DND-41 (cell line): Measurements from ENCODE around the gene ZFAND6.

Experiments
- ATAC-seq: fragments of 200-7000 bp; cut with Tn5 transposase; 3 replicates; pipeline ENCODE4 v1.9.1; 2021; ENCODE audit warnings: low read depth; ENCODE audit not compliant: insufficient read depth
- DNase-seq: peaks from one replicate; pipeline ENCODE4 v3.0.0-alpha.2; 2020
- H2AFZ ChIP-seq: 2 replicates; pipeline ENCODE4 v1.6.0; 2012; ENCODE audit warnings: low read depth, low read length
- H3K27ac ChIP-seq: 2 replicates; pipeline ENCODE4 v1.5.1; 2012; ENCODE audit warnings: low read length, inconsistent platforms
- H3K27me3 ChIP-seq: fragments of 200-600 bp; sonication (generic); 2 replicates; pipeline ENCODE4 v1.6.0; 2012; ENCODE audit warnings: low read length, mild to moderate bottlenecking, inconsistent platforms; ENCODE audit not compliant: insufficient read depth, poor library complexity
- H3K36me3 ChIP-seq: 2 replicates; pipeline ENCODE4 v1.5.1; 2012; ENCODE audit warnings: low read length, inconsistent platforms; ENCODE audit not compliant: insufficient read depth
- H3K4me1 ChIP-seq: 2 replicates; pipeline ENCODE4 v1.5.1; 2012; ENCODE audit warnings: mild to moderate bottlenecking, low read length; ENCODE audit not compliant: insufficient read depth
- H3K4me2 ChIP-seq: 2 replicates; pipeline ENCODE4 v1.6.0; 2012; ENCODE audit warnings: mild to moderate bottlenecking, moderate library complexity, low read length, inconsistent platforms; ENCODE audit not compliant: insufficient read depth
- H3K4me3 ChIP-seq, 2 experiments: fragments of 200-600 bp in 1 of 2; shearing (Covaris generic) in 1 of 2; 2 replicates each; pipeline ENCODE4 v1.5.1; 2012 to 2016; ENCODE audit warnings: inconsistent platforms in 2 of 2, low read length in 2 of 2, mild to moderate bottlenecking in 2 of 2, low read depth in 1 of 2, moderate library complexity in 1 of 2
- H3K79me2 ChIP-seq: 2 replicates; pipeline ENCODE4 v1.6.0; 2012; ENCODE audit warnings: low read length, inconsistent platforms; ENCODE audit not compliant: insufficient read depth
- H3K9ac ChIP-seq: 2 replicates; pipeline ENCODE4 v1.6.0; 2012; ENCODE audit warnings: low read depth, mild to moderate bottlenecking, inconsistent platforms, low read length, moderate library complexity
- H3K9me3 ChIP-seq: 2 replicates; pipeline ENCODE4 v1.5.1; 2012; ENCODE audit warnings: low read length, moderate library complexity, mild to moderate bottlenecking, inconsistent platforms; ENCODE audit not compliant: insufficient read depth, severe bottlenecking
- H4K20me1 ChIP-seq: 2 replicates; pipeline ENCODE4 v1.6.0; 2012; ENCODE audit warnings: low read length; ENCODE audit not compliant: insufficient read depth
- CTCF ChIP-seq: IDR thresholded peaks from 2 replicates; pipeline ENCODE4 v1.5.1; 2012; ENCODE audit warnings: borderline replicate concordance, low read length, moderate library complexity, mild to moderate bottlenecking; ENCODE audit not compliant: poor library complexity, severe bottlenecking; ENCODE audit errors: extremely low read depth
- EZH2 ChIP-seq: IDR thresholded peaks from 3 replicates; pipeline ENCODE4 v1.6.1; 2012; ENCODE audit warnings: borderline replicate concordance, low read depth, mild to moderate bottlenecking, moderate library complexity, low read length, inconsistent platforms; ENCODE audit not compliant: severe bottlenecking

The ZFAND6 gene

GRCh38 chr15:80177156-80177555, 117.7 kb downstream of the ZFAND6 start:
- Histone ChIP-seq H3K4me1 (no peaks in the 10 kb centered on the region), H3K9ac (no peak overlapping the region), H3K79me2 (no peaks in the 10 kb centered on the region), H4K20me1 (no peaks in the 10 kb centered on the region), H3K36me3 (no peaks in the 10 kb centered on the region), H3K27ac (no peak overlapping the region), H3K4me2 (no peak overlapping the region), H3K27me3 (no peaks in the 10 kb centered on the region), H2AFZ (no peak overlapping the region), H3K9me3 (no peaks in the 10 kb centered on the region), H3K4me3 (no peak overlapping the region)
- ATAC-seq (no peak), DNase-seq (no peak)
- TF ChIP-seq CTCF (no peak), EZH2 (no peak)

GRCh38 chr15:80179025-80179759, 119.7 kb downstream of the ZFAND6 start:
- Histone ChIP-seq H3K4me2 (no peak overlapping the region), H3K9me3 (no peaks in the 10 kb centered on the region), H2AFZ (no peak overlapping the region), H3K27me3 (no peaks in the 10 kb centered on the region), H3K4me3 (no peak overlapping the region), H3K79me2 (no peaks in the 10 kb centered on the region), H4K20me1 (no peaks in the 10 kb centered on the region), H3K36me3 (no peaks in the 10 kb centered on the region), H3K4me1 (no peaks in the 10 kb centered on the region), H3K27ac (no peak overlapping the region), H3K9ac (no peak overlapping the region)
- ATAC-seq: no peak
- no peak for DNase-seq
- no peak for TF ChIP-seq EZH2
- no peak for TF ChIP-seq CTCF

GRCh38 chr15:80179935-80180334, 120.5 kb downstream of the ZFAND6 start:
- H3K9ac ChIP-seq: no peak overlapping the region
- no peak for ATAC-seq
- H3K79me2 ChIP-seq: no peaks in the 10 kb centered on the region
- TF ChIP-seq CTCF (no peak), EZH2 (no peak)
- H2AFZ ChIP-seq: no peak overlapping the region
- no peaks in the 10 kb centered on the region for H4K20me1 ChIP-seq
- no peaks in the 10 kb centered on the region for H3K4me1 ChIP-seq
- no peak overlapping the region for H3K27ac ChIP-seq
- no peaks in the 10 kb centered on the region for H3K9me3 ChIP-seq
- no peaks in the 10 kb centered on the region for H3K27me3 ChIP-seq
- H3K36me3 ChIP-seq: no peaks in the 10 kb centered on the region
- DNase-seq: no peak
- H3K4me3 ChIP-seq: no peak overlapping the region
- H3K4me2 ChIP-seq: no peak overlapping the region
